GM19035 (cell line): ENCODE measurements around the gene NOP10.

Source experiments
- ATAC-seq: cut with Tn5 transposase; IDR thresholded peaks from one replicate; pipeline ENCODE4 v1.9.1; 2021; ENCODE audit not compliant: unreplicated experiment

NOP10 gene

GRCh38 chr15:34332553-34333120, 10.3 kb downstream of the NOP10 start:
- ATAC-seq, result no peak

GRCh38 chr15:34331809-34332208, 11.1 kb downstream of the NOP10 start:
- no peak for ATAC-seq

- no peak for ATAC-seq
Observed at GRCh38 chr15:34330279-34330678, 12.7 kb downstream of the NOP10 start.

- no peak for ATAC-seq
Observed at GRCh38 chr15:34329006-34329405, 13.9 kb downstream of the NOP10 start.

- ATAC-seq, result no peak
Observed at GRCh38 chr15:34327906-34328305, 15.0 kb downstream of the NOP10 start.

GRCh38 chr15:34325368-34325767, 17.6 kb downstream of the NOP10 start:
- ATAC-seq, result no peak

- ATAC-seq, result no peak
Observed at GRCh38 chr15:34324933-34325332, 18.0 kb downstream of the NOP10 start.

GRCh38 chr15:34323217-34323616, 19.7 kb downstream of the NOP10 start:
- ATAC-seq, result no peak

- ATAC-seq, result peak; percentile 59
Observed at GRCh38 chr15:34318277-34319079, 24.5 kb downstream of the NOP10 start.

- no peak for ATAC-seq
Observed at GRCh38 chr15:34314491-34315490, 28.1 kb downstream of the NOP10 start.

- no peak for ATAC-seq
Observed at GRCh38 chr15:34311563-34311962, 31.4 kb downstream of the NOP10 start.

- no peak for ATAC-seq
Observed at GRCh38 chr15:34304613-34305012, 38.3 kb downstream of the NOP10 start.

GRCh38 chr15:34301058-34301457, 41.9 kb downstream of the NOP10 start:
- no peak for ATAC-seq

GRCh38 chr15:34297059-34297458, 45.9 kb downstream of the NOP10 start:
- ATAC-seq, result no peak

GRCh38 chr15:34292621-34293020, 50.3 kb downstream of the NOP10 start:
- ATAC-seq, result no peak
